ENCODE data around the gene KANSL1L. TPM values are rescaled to one million over a fixed set of nuclear protein-coding genes. Genes with fewer than 3 reads are reported as not detected.
"Not testable (repeated sequence)": the region's sequence is repeated elsewhere in the genome, so short reads cannot be mapped to it uniquely, and the experiment has no call there.

Gene KANSL1L
- total RNA-seq, 4 donors from 2014 or later = 50.3 to 81.8 (median 55.2) TPM

DNA sequence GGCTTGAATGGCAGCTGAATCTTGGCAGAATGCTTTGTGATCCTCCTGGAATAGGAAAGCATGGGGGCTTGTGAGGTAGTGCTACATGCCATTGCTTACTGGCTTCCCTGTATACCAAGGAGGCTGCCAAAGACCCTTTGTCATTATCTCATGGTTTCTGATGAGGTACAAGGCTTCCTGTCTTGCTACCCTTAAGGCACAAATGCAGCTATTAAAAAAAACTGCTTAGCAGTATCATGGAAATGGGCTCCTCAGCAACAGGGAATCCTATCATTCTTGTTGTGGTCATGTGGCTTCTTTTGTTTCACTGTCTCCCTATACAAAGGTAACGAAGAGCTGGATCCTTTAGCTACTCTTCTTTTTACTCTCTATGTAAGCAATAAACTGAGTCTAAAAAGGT lies 6.6 kb upstream of the KANSL1L start:
- no peak overlapping the region for H3K27ac ChIP-seq
- no peaks in the 10 kb centered on the region for H3K36me3 ChIP-seq
- no peaks in the 10 kb centered on the region for H3K9me3 ChIP-seq
- no peaks in the 10 kb centered on the region for H3K27me3 ChIP-seq
- TF ChIP-seq, protein P1, sequence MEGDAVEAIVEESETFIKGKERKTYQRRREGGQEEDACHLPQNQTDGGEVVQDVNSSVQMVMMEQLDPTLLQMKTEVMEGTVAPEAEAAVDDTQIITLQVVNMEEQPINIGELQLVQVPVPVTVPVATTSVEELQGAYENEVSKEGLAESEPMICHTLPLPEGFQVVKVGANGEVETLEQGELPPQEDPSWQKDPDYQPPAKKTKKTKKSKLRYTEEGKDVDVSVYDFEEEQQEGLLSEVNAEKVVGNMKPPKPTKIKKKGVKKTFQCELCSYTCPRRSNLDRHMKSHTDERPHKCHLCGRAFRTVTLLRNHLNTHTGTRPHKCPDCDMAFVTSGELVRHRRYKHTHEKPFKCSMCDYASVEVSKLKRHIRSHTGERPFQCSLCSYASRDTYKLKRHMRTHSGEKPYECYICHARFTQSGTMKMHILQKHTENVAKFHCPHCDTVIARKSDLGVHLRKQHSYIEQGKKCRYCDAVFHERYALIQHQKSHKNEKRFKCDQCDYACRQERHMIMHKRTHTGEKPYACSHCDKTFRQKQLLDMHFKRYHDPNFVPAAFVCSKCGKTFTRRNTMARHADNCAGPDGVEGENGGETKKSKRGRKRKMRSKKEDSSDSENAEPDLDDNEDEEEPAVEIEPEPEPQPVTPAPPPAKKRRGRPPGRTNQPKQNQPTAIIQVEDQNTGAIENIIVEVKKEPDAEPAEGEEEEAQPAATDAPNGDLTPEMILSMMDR (IDR thresholded peaks at IDR 0.05) = no peak
- no peak for TF ChIP-seq POLR2A (IDR thresholded peaks at IDR 0.05)
- peaks cover 0 to under 1% of the 10 kb centered on the region in 2 donors for H3K4me1 ChIP-seq
- H3K4me3 ChIP-seq = no peak overlapping the region
- DNase-seq = no peak
- intact Hi-C loops (cut with DNase I; ENCODE audit: low total_unique reads) = no loop called here

DNA sequence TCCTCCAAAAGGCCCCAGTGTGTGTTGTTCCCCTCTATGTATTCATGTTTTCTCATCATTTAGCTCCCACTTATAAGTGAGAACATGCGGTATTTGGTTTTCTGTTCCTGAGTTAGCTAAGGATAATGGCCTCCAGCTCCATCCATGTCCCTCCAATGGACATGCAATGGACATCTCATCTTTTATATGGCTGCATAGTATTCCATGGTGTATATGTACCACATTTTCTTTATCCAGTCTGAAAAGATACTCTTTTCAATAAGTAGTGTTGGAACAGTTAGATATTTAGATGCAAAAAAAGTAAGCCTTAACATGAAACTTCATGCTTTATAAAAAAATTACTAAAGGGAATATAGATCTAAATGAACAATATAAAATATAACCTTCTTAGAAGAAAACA lies 5.9 kb upstream of the KANSL1L start:
- H3K9me3 ChIP-seq; DNase-seq; H3K36me3 ChIP-seq; H3K27ac ChIP-seq; intact Hi-C loops (cut with DNase I; ENCODE audit: low total_unique reads); H3K27me3 ChIP-seq; H3K4me3 ChIP-seq; H3K4me1 ChIP-seq: not testable (repeated sequence)

DNA sequence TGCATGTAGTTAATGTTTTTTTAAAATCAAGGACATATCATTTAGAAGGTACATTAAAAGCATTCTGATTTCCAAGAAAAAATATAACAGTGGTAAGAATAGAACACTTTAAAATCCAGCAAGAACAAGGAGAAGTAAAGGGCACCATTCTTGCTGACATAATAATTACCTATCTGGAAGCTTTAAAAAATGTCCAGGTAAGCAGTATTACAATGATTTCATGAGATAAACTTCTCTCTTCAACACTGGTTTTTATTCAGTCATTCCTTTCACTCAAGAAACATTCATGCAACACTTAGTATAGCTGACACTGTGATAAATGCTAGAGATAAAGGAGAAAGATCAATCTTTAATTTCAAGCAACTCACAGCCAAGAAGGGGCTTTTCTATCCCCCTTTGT lies 2.9 kb upstream of the KANSL1L start:
- no peak for DNase-seq
- Histone ChIP-seq H3K27me3 (no peaks in the 10 kb centered on the region), H3K4me1 (peaks cover 0 to 6% of the 10 kb centered on the region in 2 donors), H3K36me3 (no peaks in the 10 kb centered on the region), H3K4me3 (no peak overlapping the region), H3K27ac (no peak overlapping the region), H3K9me3 (no peaks in the 10 kb centered on the region)
- TF ChIP-seq, protein P1 (IDR thresholded peaks at IDR 0.05) = no peak
- TF ChIP-seq POLR2A (IDR thresholded peaks at IDR 0.05) = no peak
- intact Hi-C loops (cut with DNase I; ENCODE audit: low total_unique reads) = no loop called here

DNA sequence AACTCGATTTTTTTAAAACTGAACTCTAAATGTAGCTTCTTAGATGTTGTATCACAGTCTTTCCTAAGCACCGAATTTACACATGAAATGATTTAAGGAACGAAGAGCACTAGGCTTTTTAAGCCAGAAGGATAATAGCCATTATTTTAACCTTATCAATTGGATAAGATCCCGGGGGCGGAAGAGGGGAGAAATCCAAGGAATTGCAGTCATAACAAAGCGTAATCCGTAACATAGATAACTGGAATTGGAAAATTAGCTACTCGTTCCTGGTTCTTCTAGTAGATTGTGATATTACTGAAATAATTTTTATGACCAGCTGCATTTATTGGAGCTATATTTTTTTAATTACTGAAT lies 988 bp upstream of the KANSL1L start:
- DNase-seq = no peak
- peaks cover 0 to 6% of the 10 kb centered on the region in 2 donors for H3K4me1 ChIP-seq
- intact Hi-C loops (cut with DNase I; ENCODE audit: low total_unique reads) = no loop called here
- TF ChIP-seq POLR2A (IDR thresholded peaks at IDR 0.05) = no peak
- TF ChIP-seq, protein P1 (IDR thresholded peaks at IDR 0.05) = no peak
- no peaks in the 10 kb centered on the region for H3K27me3 ChIP-seq
- peak overlapping the region; percentile 60 to 92 for H3K4me3 ChIP-seq
- H3K27ac ChIP-seq = peak overlapping the region; percentile 96 to 100
- no peaks in the 10 kb centered on the region for H3K36me3 ChIP-seq
- no peaks in the 10 kb centered on the region for H3K9me3 ChIP-seq

DNA sequence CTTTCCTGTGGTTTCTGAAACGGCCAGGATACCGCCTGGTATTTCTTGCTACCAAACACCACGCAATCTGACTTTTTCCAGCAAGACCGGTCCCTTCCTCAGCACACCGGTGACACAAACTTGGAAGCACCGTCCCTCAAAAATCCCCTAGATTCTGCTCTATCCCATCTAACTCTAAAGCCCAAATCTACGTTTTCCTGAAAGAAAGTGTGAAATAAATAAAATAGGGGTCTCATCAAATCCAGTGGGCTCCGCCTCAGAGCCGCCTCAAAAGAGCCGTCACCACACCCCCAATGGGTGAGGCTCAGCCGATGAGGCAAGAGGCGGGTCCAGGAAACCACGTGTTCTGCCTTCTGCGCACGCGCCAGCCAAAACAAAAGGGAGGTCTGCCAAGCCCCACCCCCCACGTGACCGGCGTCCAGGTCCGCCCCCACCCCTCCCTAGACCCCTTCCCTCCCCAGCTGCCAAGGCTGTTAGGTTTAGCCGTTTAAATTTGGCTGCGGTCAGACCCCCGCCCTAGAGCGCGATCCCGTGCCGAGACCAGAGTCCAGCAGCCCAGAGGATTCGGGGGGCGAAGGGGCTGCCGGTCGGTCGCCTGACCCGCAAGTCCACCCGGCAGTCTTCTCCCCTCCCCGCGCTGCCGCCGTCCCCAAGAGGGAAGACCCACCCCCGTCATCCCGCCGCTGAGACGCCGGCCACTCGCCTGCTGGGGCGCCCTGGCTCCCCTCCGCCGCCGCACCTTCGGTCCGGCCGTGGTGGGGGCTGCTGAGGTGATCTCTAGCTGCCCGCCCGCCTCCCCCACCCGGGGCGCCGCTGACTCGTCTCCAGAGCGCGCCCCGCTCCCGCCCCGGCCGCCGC lies 534 bp downstream of the KANSL1L start:
- intact Hi-C loops (cut with DNase I; ENCODE audit: low total_unique reads) = no loop called here
- H3K4me3 ChIP-seq = peak overlapping the region; percentile 60 to 92

More for the DNA sequence above, 534 bp downstream of the KANSL1L start:
- Histone ChIP-seq H3K36me3 (no peaks in the 10 kb centered on the region), H3K4me1 (peaks cover 0 to 15% of the 10 kb centered on the region in 2 donors), H3K9me3 (no peaks in the 10 kb centered on the region), H3K27ac (peak overlapping the region; percentile 96 to 100), H3K27me3 (no peaks in the 10 kb centered on the region)
- TF ChIP-seq, protein P1 (IDR thresholded peaks at IDR 0.05) = peak in 1 of 4 experiments; percentile 2
- peak; percentile 92 to 97 for TF ChIP-seq POLR2A (IDR thresholded peaks at IDR 0.05)
- peak; percentile 97 to 98 for DNase-seq

All from uterus (tissue), 4 donors.